NCI-H2227 (cell line): Measurements from ENCODE around the gene KPNA1.
A peak's percentile ranks its signal among the peaks of the same experiment; 100 is the strongest.

Source experiments
- DNase-seq: peaks from one replicate; lab custom pipeline; 2025; ENCODE audit not compliant: unreplicated experiment; lab: John Stamatoyannopoulos, UW

KPNA1 gene

DNA sequence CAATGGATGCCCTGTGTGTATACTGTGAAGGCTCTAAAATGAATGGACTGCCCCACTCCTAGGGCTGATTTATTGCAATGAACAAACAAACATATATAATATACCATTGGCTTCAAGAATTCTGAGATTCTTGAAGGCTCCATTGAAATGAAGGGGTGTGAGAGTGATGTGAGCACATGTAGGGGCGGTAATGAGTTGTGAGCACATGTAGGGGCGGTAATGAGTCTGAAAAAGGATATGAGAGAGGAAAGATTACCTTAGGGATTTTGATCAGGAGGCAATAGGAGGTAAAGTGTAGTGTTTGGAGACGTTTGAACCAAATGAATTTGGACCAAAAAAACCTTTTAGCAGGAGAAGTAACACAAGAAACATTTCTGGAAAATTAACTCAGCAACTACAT, 127.0 kb downstream of the KPNA1 start:
- DNase-seq: no peak

DNA sequence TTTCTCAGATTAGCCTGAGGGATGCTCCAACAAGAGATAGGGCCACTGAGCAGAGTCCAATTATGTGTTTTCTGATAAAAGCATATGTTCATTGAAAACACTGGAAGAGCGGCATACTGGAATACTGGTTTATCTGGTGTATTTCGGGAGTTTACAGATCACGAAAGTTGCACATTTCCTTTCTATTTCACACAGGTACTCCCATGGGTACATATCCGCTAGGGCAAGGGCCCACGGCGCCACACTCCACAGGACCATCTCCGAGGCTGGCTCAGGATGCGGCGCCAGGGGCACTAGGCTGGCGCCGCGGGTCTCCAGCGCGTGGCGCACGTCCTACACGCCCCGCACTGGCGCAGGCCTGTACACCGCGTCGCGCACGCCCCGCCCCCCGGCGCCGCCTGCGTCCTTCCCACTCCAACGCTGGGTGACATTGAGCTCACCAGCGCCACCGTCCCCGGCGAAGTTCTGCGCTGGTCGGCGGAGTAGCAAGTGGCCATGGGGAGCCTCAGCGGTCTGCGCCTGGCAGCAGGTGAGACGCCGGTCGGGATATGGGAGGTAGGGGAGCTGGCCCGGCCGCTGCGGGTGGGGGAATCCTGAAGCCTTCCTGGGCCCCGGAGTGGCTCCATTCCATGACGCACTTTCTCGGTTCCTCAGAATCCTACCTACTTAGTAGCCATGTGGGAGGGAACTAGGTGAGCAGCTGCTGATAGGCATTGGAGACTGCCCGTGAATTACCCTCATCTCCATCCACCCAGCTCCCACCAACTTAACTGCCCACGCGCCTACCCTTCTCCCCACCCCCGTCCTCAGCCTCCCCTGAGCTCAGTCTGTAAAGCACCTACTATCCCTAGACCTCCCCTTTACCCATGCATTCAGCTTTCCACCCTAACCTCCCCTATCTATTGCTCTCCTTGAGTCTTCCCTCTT, 130.7 kb downstream of the KPNA1 start, which contains the start of gene FAM162A:
FAM162A (plus strand) TSS at position 412 of the 927 bp plus-strand sequence; CDS start at position 496, 84 bp downstream.
- DNase-seq: peak; percentile 93

DNA sequence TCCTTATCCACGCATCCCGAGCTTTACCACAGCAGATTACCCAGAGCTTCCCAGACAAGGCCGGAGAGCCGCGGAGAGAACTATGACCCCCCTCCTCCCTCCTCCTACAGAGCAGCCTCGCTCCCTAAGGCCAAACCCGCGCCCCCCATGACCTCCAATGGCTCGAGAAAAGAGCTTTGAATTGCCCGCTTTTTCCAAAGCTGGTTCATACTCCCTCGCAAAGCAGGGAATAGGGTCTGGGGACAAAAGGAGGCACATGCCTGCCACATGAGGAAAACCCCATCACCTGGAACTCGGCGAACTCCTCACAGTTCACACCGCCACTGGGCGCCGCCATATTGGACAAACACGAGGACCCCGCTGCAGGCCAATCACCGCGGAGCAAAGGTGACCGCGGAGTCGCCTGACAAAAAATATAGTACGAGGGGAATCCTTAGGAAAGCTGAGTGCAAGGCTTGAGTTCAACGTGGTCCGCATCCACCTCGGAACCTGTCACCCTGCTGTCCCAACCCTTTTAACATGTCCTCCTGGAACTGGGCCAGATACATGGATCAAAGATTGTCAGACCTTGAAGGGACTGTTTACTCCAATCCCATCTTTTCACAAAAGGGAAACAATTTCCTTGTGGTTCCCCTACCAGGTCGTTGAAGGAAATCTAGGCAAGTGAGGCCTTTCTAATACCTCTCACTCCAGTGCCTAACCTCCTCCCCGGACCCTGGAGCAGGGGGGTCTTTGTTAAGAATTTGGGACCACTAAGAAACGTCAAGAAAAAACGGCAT, 131.7 kb downstream of the KPNA1 start, which contains the start of gene MIX23:
MIX23 (minus strand) TSS at position 344 of the 779 bp plus-strand sequence; CDS start at position 337, 7 bp downstream.
- peak; percentile 90 for DNase-seq

DNA sequence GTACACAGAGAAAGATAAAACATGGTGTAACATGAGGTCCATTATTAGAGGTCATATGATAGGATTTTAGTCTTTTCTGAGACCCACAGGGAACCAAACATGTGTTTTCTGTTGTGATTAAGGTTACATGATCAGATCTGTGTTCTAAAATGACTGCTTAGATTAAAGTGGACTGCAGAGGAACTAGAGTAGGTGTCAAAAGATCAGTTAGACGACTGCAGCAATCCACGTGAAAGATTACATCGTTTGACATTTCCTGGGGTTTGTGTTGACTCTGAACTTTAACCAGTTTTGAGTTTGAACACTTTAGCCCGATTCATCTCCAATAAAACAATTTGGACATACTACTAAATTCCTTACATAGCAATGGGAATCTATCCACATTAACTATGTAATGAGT, 136.8 kb downstream of the KPNA1 start:
- no peak for DNase-seq

DNA sequence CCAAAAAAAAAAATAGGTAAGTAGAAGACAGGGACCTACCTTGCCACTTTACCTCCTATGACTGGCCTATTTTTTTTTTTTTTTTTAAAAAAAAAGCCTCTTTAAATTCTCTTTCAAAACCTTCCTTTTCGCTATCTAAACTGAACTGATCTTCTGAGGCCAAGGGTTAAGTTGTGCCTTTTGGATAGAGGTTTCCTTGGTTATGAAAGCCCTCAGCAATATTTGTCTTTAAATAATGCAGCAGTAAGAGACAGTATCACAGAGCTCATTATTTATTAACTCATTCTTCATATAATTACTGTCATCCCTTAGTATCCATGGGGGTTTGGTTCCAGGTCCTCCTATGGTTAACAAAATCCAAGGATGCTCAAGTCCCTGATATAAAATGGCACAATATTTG, 140.7 kb downstream of the KPNA1 start:
- no peak for DNase-seq
